Stimulated activated CD8-positive, alpha-beta memory T cell treated with anti-CD3 and anti-CD28 coated beads, Interleukin-2, amount 100 ng/mL, for 48 hours (primary cell): ENCODE data around the gene UNC13B.

Source experiments
- DNase-seq, 2 donors: peaks; one replicate each; pipeline ENCODE4 v3.0.0-alpha.2; 2020; ENCODE audit warnings: low read depth in 2 of 2

Gene UNC13B

DNA sequence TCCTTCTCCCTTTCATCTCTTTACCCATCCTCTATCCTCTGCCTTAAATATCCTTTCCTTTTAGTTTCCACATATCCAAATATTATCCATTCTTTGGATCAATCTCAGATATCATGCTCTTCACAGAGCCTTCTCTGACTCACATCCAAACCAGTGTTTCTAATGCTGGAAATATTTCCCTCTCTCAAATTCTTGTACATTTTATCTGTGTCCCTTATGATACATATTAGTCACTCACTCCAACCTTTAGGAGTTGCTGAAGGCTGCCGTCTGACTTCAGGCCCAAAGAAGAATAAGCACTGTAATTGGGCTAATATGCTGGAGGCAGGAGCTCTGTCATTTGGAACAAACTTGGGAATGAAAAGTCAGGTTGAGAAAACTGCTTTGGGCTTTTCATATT, 171.7 kb downstream of the UNC13B start:
- DNase-seq, result no peak

DNA sequence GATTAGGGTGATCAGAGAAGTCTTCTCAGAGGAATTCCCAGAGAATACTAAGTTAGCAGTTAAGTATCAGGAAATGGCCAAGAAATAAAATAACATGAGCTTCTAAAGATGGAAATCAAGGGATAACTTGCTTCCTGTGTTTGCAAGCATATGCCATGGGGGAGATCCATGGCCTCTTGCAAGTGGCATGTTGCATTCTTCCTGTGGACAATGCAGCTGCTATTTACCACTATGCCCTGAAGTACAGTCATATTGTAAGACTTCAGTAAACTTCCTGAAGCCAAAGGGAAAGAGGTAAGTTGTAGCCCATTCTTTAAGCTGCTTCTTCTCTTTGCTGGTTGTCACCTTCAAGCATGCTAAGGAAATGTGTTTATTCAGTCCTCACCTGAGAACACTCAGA, 173.4 kb downstream of the UNC13B start:
- DNase-seq, result no peak

DNA sequence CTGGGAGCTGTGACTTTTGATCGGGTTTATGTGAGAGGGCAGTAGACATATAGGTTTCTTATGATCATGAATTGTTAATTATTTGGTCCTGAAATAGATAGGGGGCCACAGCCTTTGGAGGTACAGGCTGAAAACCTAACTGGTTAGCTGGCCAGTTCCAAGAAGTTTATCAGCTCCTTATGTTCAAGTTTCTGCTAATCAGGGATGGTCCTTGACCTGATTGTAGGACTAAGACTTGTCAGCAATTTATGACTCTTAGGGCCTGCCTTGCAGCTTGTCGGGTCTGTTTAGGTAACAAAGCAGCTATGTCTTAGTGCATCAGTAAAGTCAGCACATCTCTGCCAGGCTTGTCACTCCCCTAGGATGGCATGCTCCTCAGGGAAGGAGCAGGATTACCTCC, 176.3 kb downstream of the UNC13B start:
- no peak for DNase-seq

DNA sequence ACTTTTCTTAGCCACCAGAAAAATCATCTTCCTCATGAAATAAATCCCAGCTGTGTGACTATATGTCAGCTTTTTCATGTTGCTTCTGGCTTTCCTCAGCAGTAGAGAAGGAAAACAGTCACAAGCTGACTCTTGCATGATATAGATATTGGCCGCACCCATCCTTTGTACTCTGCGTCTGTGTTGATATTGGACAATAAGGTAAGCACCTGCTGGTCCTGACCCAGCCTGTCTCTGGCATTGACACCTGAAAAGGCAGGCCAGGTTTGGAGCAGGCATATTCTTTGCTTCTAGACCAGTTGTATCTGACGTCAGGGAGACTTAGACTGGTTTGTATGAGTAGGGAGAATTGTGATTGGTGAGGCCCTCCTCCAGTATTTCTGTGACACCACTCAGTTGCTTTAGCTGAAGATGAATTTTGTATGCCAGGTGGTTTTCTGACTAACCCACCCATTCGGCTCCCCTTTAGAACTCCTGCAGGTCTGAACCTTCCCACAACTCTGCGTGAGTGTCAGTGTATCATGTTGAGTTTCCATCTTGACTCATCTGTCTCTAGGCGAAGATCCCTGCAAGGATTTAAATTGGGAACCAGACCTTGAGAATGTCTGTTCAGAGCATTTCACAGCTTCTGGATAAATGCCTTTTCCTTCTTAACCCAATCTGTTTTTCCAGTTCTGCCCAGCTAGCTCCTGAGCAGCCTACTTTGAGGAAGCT, 176.9 kb downstream of the UNC13B start:
- DNase-seq, result no peak

DNA sequence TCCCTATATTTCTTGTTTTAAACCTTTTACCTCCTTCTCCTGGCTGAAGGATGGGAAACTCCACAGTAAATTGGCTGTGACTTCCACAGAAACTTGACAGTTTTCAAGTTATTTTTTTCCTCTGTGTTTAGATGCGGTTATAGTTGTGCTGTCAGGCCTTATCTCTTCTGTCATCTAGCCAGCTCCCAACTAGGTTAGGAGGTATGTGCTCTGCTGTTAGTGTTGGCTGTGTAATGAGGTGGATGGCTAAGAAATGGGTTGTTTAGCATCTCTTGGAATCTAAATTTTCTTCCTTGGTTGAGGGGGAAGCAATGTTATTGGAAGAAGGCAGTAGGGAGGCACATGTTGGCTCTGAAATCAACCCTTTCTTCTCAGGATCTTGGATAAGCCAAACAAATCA, 178.2 kb downstream of the UNC13B start:
- no peak for DNase-seq

DNA sequence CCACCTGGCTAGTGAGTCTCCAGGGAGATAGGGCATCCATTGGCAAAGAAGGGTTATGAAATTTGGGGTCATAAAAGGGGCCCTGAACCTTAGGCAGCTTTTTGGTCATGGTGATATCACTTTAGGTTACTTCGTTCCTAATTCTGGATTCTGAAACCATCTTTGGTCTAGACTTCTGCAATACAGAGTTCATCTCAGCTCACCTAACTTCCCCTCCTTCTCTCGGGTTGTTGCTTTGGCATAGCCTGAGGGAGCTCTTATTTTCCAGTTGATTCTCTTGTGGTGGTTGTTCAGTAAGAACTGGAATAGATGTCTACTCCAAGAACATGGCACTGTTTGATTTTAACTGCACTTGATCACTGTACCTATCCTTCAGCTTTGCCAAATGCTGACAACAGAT, 179.2 kb downstream of the UNC13B start:
- no peak for DNase-seq

DNA sequence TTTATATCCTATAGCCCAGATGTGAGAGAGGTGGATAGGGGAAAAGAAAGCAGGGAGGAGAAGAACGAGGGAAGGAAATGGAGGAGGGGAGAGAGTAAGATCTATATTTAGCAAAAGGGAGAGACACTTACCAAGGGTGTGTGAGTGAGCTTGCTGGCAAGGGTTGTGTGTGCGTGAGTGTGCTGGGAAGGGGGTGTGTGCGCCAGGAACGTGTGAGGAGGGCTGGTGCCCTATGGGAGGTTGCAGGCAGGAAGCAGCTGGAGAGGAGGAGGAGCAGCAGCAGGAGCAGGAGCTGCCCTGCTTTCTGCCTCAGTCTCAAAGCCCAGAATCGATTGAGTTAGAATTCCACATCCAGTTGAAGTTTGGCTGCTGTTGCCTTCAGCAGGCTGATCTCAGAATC, 179.8 kb downstream of the UNC13B start:
- DNase-seq, result no peak

DNA sequence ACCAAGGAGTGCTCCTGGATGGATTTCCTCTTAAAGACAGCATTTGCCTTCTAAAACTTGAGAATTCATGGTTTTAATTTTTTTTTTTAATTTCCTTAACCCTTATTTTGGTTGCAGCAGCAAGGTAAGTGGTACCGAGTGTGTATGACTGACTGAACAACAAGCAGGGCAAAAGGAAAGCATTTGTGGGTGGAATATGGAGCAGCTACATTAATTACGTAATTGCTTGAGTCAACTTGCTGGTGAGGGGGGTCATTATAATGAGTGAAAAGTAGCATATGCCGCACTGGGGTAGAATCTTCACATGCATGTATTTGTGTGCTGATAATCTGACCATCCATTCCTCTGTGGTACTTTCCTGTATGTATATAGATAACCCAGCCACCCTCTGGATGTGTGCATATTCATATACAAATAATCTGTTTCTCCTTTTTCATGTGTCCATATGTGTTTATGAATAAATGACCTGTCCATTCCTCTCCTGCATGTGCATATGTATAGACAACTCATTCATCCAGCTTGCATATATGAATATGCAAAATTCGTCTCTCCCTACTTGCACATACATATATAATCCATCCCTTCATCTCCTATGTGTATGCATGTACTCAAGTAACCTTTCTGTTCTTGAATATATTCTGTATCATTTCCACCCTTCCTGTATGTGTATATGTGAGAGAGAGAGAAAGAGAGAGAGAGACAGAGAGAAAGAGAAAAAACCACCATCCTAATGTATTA, 180.6 kb downstream of the UNC13B start:
- no peak for DNase-seq

DNA sequence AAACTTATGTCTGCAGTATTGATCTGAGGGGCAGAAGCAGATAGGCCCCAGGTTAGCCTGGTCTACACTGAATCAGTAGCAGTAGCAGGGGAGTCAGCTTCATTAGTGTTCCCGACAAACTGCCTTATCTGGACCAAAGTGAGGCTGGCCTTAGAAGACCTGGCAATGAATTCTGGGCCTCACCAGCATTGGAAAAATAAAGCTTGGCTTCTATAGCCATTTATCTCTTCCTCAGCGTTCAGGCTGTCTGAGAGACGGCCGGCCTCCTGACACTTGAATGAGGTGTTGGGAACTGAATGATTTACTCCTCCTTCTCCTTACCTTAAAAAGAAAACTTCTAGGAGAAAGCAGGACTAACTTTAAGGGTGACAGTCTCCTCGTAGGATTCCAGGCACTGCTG, 186.3 kb downstream of the UNC13B start:
- DNase-seq, result no peak

DNA sequence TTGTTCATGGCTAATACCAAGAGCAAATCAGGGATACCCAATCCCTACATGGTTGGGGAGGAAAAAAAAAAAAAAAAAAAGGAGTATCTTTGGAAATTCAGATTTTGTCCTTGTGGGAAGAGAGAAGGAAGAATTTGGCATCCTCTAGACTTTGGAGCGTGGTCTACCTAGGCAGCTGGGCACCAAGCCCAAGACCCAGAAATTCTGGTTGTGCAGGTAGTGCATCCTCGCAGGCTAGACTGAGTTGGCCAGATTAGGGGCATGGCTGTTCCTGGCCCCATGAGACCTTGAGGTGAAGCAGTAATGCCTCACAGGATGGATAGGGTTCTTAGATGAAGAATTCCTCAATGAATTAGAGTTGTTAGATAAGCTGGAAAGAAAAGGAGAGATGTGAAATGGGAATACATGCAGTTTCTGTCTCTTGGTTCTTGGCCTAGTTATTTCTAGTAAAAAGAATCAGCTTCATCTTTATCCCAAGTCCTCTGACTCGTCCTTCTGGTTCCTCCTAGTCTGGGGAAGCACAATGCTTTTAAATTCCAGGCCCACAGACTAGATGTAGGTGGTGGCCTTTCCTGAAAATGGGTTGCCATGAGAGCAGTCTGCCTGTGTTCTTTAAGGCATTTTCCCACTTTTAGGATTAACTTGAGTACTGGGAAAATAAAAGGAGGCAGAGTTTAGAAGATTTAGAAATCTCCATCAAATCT, 187.6 kb downstream of the UNC13B start:
- no peak for DNase-seq

DNA sequence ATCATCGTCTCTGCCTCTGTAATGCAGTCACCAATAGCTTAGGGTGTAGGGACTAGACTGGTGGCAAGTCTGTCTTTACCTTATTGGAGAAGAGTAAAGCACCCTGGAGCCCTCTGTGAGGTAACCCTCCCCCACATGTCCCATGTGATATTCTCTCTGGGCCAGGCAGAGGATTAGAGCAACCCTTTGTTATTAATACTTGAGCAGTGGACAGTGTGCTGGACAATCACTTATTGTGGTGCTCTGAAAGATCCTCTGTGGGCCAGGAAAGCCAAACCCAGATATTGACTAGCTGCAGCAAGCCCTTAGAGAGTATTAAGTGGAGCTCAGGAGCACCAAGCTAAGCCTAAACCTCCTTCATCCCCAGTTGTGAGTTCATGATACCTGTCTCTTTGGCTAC, 188.4 kb downstream of the UNC13B start:
- DNase-seq, result no peak

DNA sequence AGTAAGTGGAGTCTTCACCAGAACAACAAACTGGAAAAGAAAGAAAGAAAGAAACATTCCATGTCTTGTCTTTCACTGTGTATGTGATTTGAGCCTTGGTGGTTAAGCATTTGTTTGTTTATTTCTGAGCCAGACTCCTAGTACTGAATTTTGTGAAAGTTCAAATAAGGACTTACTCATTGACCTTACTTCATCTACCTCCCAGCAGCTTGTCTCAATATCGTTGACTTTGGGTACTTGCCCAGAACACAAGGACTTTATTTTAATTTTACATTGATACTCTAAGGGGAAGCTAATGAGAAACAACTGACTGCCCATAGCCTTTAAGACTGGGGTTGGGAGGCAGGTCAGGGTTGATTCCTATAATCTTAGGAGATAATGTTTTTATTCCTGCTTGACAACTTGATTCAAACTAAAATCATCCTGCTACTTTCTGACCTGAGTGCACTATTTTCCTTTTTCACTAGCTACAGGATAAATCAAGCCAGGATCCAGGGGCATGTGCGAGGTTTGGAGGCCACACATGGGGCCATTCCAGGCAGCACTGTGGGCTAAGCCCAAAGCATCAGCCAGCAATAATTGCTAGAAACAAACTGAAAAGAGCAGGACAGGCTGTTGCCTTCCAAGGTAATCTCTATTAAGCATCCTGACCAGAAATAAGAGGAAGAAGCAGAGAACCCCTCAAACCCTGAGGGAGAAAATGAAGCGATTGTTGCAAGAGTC, 189.2 kb downstream of the UNC13B start:
- no peak for DNase-seq

DNA sequence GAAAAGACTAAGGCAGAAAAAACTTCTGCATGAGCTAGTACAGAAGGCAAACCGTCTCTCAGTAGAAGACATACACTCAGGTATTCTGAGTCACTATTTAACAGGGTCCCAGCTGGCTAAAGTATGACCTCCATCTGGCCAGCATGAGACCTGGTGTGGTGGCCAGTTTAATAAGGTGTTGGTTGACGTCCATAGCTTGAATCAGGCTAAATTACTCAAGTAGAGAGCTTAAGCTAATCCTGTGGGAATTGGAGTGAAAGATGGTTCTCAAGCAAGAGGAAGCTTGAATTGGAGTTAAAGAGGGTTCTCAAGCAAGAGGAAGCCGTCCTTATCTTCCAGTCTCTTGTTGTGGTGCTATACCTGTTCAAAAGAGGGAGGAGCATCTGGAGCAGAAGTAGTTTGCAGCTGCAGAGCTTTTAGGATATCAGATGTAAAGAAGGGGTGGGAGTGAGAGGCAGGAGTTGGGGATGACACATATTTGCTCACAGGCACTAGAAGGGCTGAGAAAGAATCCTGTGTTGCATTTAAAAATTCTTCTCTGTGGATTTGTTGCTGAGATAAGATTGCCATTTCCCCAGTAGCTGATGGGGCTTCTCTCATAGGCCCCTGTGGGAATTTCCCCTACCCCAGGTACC, 192.0 kb downstream of the UNC13B start:
- no peak for DNase-seq

DNA sequence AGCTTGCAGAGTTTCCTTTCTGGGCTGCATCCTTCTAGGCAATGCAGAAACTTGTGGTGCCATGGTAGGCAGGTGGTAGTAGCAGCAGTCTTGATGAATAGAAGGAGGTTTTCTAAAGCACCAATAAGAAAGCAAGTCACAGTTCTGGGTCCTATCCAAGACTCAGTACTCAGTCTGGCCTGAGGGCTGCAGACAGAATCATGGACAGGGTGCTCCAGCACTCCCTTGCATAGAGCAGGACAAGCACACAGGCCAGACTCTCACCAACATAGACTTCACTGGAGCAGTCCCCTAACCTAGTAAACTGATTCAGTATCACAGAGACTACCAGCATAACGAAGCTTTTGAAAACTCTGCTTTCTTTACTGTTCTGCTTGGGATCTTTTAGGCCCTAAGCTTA, 194.1 kb downstream of the UNC13B start:
- no peak for DNase-seq

DNA sequence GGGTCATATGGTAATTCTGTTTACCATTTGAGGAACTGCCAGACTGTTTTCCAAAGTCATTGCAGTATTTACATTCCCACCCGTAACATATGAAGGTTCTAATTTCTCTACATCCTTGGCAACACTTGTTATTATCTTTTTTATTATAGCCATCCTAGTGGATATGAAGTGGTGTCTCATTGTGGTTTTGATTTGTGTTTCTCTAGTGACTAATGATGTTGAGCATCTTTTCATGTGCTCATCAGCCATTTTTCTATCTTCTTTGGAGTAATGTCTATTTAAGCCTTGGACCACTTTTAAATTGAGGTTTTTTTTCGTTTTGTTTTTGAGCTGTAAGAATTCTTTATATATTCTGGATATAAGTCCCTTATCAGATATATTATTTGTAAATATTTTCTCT, 195.3 kb downstream of the UNC13B start:
- DNase-seq, result no peak

DNA sequence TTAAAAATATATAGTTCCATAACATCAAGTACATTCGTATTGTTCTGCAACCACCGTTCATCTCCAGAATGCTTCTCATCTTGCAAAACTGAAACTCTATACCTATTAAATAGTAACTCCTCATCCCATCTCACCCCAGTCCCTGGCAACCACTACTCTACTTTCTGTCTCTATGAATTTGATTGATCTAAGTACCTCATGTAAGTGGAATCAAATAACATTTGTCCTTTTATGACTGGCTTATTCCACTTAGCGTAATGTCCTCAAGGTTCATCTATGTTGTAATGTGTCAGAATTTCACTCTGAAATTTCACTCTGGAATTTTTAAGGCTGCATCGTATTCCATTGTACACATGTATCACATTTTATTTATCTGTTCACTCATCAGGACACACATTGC, 196.0 kb downstream of the UNC13B start:
- no peak for DNase-seq

DNA sequence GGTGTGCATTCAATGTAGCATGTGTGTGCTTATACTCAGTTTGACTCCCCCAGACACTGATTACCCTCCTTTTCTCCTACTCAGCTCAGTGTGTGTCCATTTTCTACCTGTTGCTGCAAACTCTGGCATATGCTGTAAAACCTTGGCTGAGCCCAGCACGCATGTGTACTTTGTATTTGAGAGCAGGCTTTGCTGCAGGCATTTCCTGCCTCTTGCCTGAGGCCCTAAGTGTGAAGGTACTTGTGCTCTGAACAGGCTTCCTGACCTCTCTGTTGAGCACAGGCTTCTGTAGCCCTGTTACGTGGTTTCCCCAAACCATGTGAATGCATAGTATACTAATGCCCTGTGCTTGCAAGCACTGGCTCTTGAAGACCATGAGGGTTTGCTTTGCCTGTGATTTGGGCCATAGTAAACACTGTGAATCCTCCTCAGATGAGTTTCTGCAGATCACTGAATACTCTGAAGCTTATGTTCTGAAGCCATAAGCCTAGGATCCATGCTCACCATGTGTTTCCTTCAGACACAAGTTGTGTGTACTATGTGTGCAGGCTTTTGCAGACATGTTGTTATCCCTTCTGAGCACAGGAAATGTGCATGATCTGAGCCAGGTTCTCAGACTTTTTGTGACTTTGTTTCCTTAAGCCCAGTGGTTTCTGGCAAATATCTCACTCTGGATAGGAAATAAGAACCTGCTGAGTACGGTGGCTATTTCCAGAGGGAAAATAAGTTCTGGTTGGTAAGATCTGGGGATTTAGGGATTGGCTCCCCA, 203.2 kb downstream of the UNC13B start:
- DNase-seq, result no peak

DNA sequence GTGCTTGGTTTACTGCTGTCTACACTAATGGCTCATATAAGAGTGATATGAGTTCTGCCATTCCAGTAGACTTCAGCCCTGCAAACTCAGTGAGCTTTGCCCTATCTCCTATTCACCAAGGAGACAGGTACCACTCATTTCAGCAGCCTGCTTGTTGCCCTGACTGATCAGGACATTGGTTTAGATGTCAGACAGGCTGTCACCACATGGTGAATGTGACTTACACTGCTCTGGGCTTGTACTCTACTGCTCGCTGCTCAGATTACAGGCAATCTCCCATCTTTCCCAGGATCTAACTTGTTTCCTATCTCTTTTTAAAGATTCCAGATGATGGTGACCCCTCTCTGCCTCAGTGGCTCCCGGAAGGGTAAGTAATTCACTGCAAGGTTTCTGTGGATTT, 204.8 kb downstream of the UNC13B start:
- DNase-seq, result no peak

DNA sequence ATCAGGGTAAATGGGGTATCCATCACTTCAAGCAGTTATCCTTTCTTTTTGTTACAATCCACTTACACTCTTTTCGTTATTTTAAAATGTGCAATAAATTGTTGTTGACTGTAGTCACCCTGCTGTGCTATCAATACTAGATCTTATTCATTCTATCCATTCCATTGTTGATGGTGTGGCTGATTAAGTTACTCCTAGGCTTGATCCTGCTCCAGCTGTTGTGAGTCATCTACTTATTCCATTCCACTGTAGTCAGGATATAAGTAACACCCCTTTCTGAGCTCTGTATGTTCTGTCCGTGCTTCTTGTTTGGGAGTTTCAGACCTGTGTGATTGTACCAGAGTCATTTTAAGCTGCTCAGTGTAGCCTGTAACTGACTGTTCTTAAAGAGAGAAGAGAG, 205.6 kb downstream of the UNC13B start:
- DNase-seq, result no peak

DNA sequence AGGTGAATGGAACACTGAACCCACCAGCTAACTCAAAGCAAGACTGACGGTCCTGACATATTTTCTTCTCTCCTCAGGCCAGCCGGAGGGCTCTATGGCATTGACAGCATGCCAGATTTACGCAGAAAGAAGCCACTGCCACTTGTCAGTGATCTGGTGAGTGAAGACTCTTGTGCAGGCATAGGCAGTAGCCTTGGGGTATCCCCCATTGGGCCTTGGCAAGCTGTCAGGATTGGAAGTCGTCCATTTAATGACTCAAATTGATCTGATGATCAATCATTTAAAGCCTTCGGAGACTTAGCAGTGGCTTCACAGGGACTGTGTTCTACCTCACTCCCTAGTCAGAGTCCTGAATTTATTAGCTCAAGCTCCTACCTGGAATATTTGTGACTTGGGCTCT, 208.4 kb downstream of the UNC13B start:
- no peak for DNase-seq

DNA sequence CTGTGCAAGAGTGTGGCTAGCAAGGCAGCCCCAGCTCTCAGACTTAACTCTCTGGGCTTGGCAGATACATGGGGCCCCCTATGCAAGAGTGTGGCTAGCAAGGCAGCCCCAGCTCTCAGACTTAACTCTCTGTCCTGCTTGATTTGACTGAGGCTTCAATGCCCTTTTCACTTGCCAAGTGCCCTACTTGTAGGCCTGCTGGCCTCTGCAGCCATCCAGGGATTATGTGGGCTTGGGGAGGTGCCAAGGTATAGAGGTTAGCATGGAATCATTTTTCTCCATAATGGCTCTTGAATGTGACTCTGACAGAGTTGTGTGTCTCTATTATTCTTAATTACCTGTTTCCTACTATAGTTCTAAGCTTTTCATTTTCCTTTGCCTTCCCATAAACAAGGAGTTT, 212.6 kb downstream of the UNC13B start:
- DNase-seq, result no peak
